Cardiac fibroblast (primary cell): ENCODE results near the gene TBXAS1.

ENCODE experiments used
- DNase-seq, 2 donors: peaks; one replicate each; pipeline versions ENCODE4 v3.0.0 to v3.0.0-alpha.2; 2010; ENCODE audit warnings: low read depth in 2 of 2
- H3K4me3 ChIP-seq, 2 donors: replicated peaks in 1 of 2; 1 replicate in 1 of 2; 2 replicates in 1 of 2; pipeline ENCODE4 v1.5.1; 2011; ENCODE audit warnings: low read depth in 2 of 2, low read length in 2 of 2, mild to moderate bottlenecking in 2 of 2, moderate library complexity in 1 of 2
- TF ChIP-seq, protein P1 (sequence below): IDR thresholded peaks from one replicate; pipeline ENCODE4 v1.5.1; 2011; ENCODE audit warnings: low read depth, mild to moderate bottlenecking, low read length, inconsistent platforms

The TBXAS1 gene

DNA sequence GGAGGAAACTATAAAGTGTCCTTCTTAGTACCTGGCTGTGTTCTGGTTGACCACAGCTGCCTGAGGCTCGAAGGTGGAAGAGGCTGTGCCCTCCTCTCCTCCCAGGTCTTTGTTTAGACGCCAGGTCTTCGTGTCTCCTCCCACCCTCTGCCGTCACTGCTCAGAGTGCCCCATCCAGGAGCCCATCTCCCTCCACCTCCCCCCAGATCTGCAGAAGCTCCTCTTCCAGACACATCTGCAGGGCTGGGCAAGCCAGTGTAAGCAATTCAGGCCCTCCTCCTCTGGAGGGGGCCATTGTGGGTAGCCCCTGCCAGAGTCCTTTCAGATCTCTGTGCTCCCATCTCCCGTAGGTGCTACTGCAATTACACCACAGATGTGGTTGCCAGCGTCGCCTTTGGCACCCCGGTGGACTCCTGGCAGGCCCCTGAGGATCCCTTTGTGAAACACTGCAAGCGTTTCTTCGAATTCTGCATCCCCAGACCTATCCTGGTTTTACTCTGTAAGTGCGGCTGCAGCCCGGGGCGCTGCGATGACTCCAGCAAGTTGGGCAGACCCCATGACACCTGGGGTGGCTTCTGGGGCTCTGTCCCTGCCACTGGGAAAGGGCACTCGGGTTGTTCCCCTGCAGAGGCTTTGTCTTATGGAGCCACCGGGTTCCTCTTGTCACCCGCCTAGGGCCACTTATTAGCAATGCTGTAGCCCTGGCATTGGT, 126.2 kb downstream of the TBXAS1 start:
- TF ChIP-seq, protein P1, sequence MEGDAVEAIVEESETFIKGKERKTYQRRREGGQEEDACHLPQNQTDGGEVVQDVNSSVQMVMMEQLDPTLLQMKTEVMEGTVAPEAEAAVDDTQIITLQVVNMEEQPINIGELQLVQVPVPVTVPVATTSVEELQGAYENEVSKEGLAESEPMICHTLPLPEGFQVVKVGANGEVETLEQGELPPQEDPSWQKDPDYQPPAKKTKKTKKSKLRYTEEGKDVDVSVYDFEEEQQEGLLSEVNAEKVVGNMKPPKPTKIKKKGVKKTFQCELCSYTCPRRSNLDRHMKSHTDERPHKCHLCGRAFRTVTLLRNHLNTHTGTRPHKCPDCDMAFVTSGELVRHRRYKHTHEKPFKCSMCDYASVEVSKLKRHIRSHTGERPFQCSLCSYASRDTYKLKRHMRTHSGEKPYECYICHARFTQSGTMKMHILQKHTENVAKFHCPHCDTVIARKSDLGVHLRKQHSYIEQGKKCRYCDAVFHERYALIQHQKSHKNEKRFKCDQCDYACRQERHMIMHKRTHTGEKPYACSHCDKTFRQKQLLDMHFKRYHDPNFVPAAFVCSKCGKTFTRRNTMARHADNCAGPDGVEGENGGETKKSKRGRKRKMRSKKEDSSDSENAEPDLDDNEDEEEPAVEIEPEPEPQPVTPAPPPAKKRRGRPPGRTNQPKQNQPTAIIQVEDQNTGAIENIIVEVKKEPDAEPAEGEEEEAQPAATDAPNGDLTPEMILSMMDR, result no peak
- no peak for DNase-seq
- H3K4me3 ChIP-seq, result no peak overlapping the region

DNA sequence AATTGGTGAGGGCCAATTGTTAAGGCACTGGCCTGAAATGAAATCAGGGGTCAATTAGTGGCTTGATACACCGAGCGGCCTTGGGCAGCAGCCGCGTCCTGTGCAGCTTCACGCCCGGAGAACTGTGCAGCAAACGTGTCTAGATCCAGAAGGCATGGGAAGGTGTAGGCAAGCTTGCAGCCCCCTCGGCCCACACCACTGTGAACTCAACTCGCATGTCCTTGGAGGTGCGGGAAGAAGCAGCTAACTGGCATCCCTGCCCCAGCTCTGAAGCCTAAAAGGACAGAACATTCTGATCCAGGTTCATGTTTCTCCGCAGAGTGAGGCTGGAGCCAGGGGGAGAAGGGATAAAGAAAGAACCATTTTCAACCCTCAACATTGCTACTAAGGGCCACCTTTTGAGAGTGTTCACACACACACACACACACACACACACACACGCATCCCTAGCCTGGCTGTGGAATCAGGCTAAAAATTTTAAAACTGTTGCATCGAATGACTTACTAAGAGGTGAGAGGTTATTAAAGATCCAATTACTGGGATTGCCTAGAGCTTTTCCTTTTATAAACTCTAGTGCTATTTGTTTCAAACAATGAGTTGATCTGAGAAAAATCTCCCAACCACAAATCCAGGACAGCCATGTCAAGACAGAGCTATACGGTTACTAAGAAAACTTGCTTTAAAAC, 129.7 kb downstream of the TBXAS1 start:
- H3K4me3 ChIP-seq, result no peak overlapping the region
- TF ChIP-seq, protein P1, result no peak
- no peak for DNase-seq

DNA sequence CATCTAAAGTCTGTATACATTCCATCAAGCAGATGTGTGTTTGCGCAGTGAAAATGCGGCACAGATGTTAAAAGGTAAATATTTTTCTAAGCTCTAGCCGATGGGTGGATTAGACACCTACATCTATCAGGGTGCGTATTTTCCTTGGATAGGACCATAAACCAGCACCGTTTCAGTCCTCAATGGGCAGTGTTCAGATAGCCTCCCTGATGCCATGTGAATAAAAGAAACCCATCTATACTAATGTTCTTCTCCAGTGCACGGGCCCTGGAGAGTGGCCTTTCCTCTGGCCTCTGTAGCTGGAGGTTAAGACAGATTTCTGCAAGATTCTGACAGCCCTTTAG, 130.2 kb downstream of the TBXAS1 start:
- no peak for DNase-seq
- H3K4me3 ChIP-seq, result no peak overlapping the region
- TF ChIP-seq, protein P1, result no peak

- no peak overlapping the region for H3K4me3 ChIP-seq
- TF ChIP-seq, protein P1, result no peak
Measured at GRCh38 chr7:139959718-139960117, 130.7 kb downstream of the TBXAS1 start.

DNA sequence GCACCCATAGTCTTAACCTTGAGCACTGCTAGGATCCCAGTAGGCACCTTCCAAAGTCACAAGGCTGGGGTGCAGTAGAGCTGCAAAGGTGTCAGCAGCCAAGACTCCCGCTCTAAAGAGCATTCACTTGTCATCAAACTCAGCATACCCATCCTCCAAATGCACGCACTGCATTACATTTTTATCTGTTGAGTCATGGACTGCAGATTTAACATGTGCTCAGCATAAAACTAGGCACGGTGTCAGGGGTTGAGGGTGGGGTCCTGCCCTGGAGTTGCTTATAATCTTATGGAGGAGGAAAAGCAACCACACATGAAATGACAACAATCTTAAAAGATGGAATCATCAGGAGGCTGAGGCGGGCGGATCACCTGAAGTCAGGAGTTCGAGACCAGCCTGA, 131.1 kb downstream of the TBXAS1 start:
- H3K4me3 ChIP-seq, result no peak overlapping the region
- peak; percentile 51 to 53 for DNase-seq
- TF ChIP-seq, protein P1, result no peak

More at GRCh38 chr7:139959718-139960117, 130.7 kb downstream of the TBXAS1 start:
- DNase-seq, result no peak

GRCh38 chr7:139965942-139966628, 137.0 kb downstream of the TBXAS1 start:
- no peak for DNase-seq
- no peak overlapping the region for H3K4me3 ChIP-seq
- TF ChIP-seq, protein P1, result no peak
